HepG2 (cell line): Measurements from ENCODE around the gene NT5C1B. TPM values are rescaled to one million over a fixed set of nuclear protein-coding genes. Genes with fewer than 3 reads are reported as not detected.

ENCODE experiments used
- ATAC-seq: fragments of 200-7000 bp; cut with Tn5 transposase; 3 replicates; pipeline ENCODE4 v1.9.1; 2020; ENCODE audit warnings: mild to moderate bottlenecking, moderate library complexity
- BruUV-seq: library from RNA; stranded (reverse); fragments of 400-500 nt; replicated peaks from 2 replicates; lab custom pipeline; 2021; lab: Mats Ljungman, UMichigan
- CTCF ChIA-PET: fragments of 300-600 bp; formaldehyde crosslinking; extraction: SDS; loops from one replicate; lab custom pipeline; 2021; ENCODE audit warnings: low total read pairs, inconsistent platforms, low intra/inter-chr PET ratio; lab: Yijun Ruan, JAX
- POLR2A ChIA-PET: fragments of 350-600 bp; sonication (Branson Sonifier 250); formaldehyde crosslinking; loops from one replicate; lab custom pipeline; 2020; ENCODE audit warnings: antibody characterized with exemption, inconsistent platforms; lab: Yijun Ruan, JAX
- DNase-seq: peaks from one replicate; pipeline ENCODE4 v3.0.0-alpha.2; 2015; ENCODE audit warnings: low spot score
- FAIRE-seq: peaks from 3 replicates; lab custom pipeline; 2011; peaks lifted over from hg19 to GRCh38; lab: Jason Lieb, UNC
- H2AFZ ChIP-seq: one replicate; pipeline ENCODE4 v1.6.1; 2011; ENCODE audit warnings: low read length, inconsistent platforms
- H3K27ac ChIP-seq: fragments of 300-600 bp; 3 replicates; pipeline ENCODE4 v1.8.0; 2011; ENCODE audit warnings: mixed run types, mild to moderate bottlenecking, mixed read lengths, low read length, inconsistent platforms; ENCODE audit not compliant: insufficient read depth; ENCODE audit errors: extremely low read length
- H3K27me3 ChIP-seq, 2 experiments: fragments of 200-600 bp in 1 of 2; 2 replicates in 1 of 2; 3 replicates in 1 of 2; pipeline versions ENCODE4 v1.6.0 to v1.8.0; 2011; ENCODE audit warnings: low read length in 2 of 2, mild to moderate bottlenecking in 2 of 2, moderate library complexity in 2 of 2, inconsistent platforms in 1 of 2; ENCODE audit not compliant: insufficient read depth in 2 of 2, control insufficient read depth in 1 of 2
- H3K36me3 ChIP-seq, 2 experiments: fragments of 200-600 bp in 1 of 2; replicated peaks in 1 of 2; 2 replicates in 1 of 2; 3 replicates in 1 of 2; pipeline versions ENCODE4 v1.5.1 to v1.8.0; 2011; ENCODE audit warnings: low read length in 2 of 2, inconsistent platforms in 1 of 2; ENCODE audit not compliant: insufficient read depth in 2 of 2, control insufficient read depth in 1 of 2
- H3K4me1 ChIP-seq: 2 replicates; pipeline ENCODE4 v1.5.1; 2012; ENCODE audit warnings: low read length, inconsistent platforms; ENCODE audit not compliant: insufficient read depth
- H3K4me2 ChIP-seq: 2 replicates; pipeline ENCODE4 v1.6.0; 2011; ENCODE audit warnings: low read depth, low read length, inconsistent platforms
- H3K4me3 ChIP-seq, 3 experiments: fragments of 200-600 bp in 1 of 3; sonication (generic), shearing (Covaris generic) in 1 of 3; replicated peaks in 1 of 3; 2 replicates each; pipeline ENCODE4 v1.5.1; 2011 to 2016; ENCODE audit warnings: low read length in 3 of 3, inconsistent platforms in 2 of 3, low read depth in 2 of 3, mild to moderate bottlenecking in 2 of 3, control low read depth in 1 of 3, mixed read lengths in 1 of 3; ENCODE audit not compliant: insufficient read depth in 1 of 3
- H3K79me2 ChIP-seq: one replicate; pipeline ENCODE4 v1.6.1; 2011; ENCODE audit warnings: low read length, inconsistent platforms; ENCODE audit not compliant: insufficient read depth
- H3K9ac ChIP-seq: 2 replicates; pipeline ENCODE4 v1.6.0; 2011; ENCODE audit warnings: mild to moderate bottlenecking, low read depth, low read length, inconsistent platforms; ENCODE audit not compliant: insufficient read depth
- H3K9me3 ChIP-seq: 2 replicates; pipeline ENCODE4 v1.5.1; 2012; ENCODE audit warnings: mild to moderate bottlenecking, low read length
- H4K20me1 ChIP-seq: 2 replicates; pipeline ENCODE4 v1.6.0; 2011; ENCODE audit warnings: inconsistent platforms, mild to moderate bottlenecking, low read length, moderate library complexity; ENCODE audit not compliant: insufficient read depth
- ATM ChIP-seq: fragments of 450-650 bp; IDR thresholded peaks from 2 replicates; pipeline ENCODE4 v1.7.1; 2017; ENCODE audit warnings: mild to moderate bottlenecking, borderline replicate concordance
- ELF1 ChIP-seq: sonication (generic); formaldehyde crosslinking; IDR thresholded peaks from 2 replicates; pipeline ENCODE4 v1.4.0; 2020; ENCODE audit warnings: missing genetic modification reagents
- ELF4 ChIP-seq: sonication (generic); formaldehyde crosslinking; IDR thresholded peaks from 2 replicates; pipeline ENCODE4 v1.5.0; 2020; ENCODE audit warnings: missing genetic modification reagents, mild to moderate bottlenecking, moderate library complexity, borderline replicate concordance
- KAT7 ChIP-seq: IDR thresholded peaks from 2 replicates; pipeline ENCODE4 v1.6.1; 2018; ENCODE audit warnings: borderline replicate concordance, missing compliant biosample characterization
- MATR3 ChIP-seq: sonication (generic); formaldehyde crosslinking; IDR thresholded peaks from 2 replicates; pipeline ENCODE4 v1.4.0; 2020; ENCODE audit warnings: missing genetic modification reagents
- NFIC ChIP-seq: IDR thresholded peaks from 2 replicates; pipeline ENCODE4 v1.6.1; 2012; ENCODE audit warnings: mild to moderate bottlenecking, low read length, inconsistent platforms
- NFRKB ChIP-seq: fragments of 450-650 bp; IDR thresholded peaks from 2 replicates; pipeline ENCODE4 v1.6.1; 2017
- NR2C2 ChIP-seq: sonication (generic); formaldehyde crosslinking; IDR thresholded peaks from 2 replicates; pipeline ENCODE4 v1.4.0; 2020; ENCODE audit warnings: missing genetic modification reagents, mild to moderate bottlenecking, moderate library complexity, borderline replicate concordance
- ONECUT2 ChIP-seq: sonication (generic); formaldehyde crosslinking; IDR thresholded peaks from 2 replicates; pipeline ENCODE4 v1.4.0; 2020; ENCODE audit warnings: missing genetic modification reagents
- SIN3B ChIP-seq: fragments of 150-350 bp; IDR thresholded peaks from 2 replicates; pipeline ENCODE4 v1.6.1; 2014; ENCODE audit warnings: low read length
- SNAI1 ChIP-seq: sonication (generic); formaldehyde crosslinking; IDR thresholded peaks from 2 replicates; pipeline ENCODE4 v1.5.0; 2020; ENCODE audit warnings: mild to moderate bottlenecking, missing genetic modification reagents, borderline replicate concordance
- TFE3 ChIP-seq: IDR thresholded peaks from 2 replicates; pipeline ENCODE4 v1.6.1; 2016
- ZFP90 ChIP-seq: sonication (generic); formaldehyde crosslinking; IDR thresholded peaks from 2 replicates; pipeline ENCODE4 v1.8.0; 2022; ENCODE audit warnings: missing genetic modification reagents, mild to moderate bottlenecking, inconsistent platforms, borderline replicate concordance
- ZNF3 ChIP-seq: IDR thresholded peaks from 2 replicates; pipeline ENCODE4 v1.7.0; 2017; ENCODE audit warnings: inconsistent platforms
- ZNF530 ChIP-seq: sonication (generic); formaldehyde crosslinking; IDR thresholded peaks from 2 replicates; pipeline ENCODE4 v1.5.0; 2020; ENCODE audit warnings: low read depth, mild to moderate bottlenecking, missing genetic modification reagents
- in situ Hi-C: cut with HindIII; loops from 2 replicates; pipeline ENCODE4 v1.10.0; 2017; ENCODE audit warnings: low pct_unique_long_range_greater_than_20kb; ENCODE audit not compliant: extremely low pct_ligation_motif_present
- intact Hi-C: fragments of 100-400 bp; cut with micrococcal nuclease; formaldehyde crosslinking; loops from one replicate; pipeline ENCODE4 v1.10.0; 2022; ENCODE audit not compliant: unreplicated experiment
- polyA plus RNA-seq, 8 experiments: library from polyadenylated mRNA; depleted of rRNA in 3 of 8; stranded (reverse) in 7 of 8; unstranded in 1 of 8; fragments of >200 nt; fragmentation: Illumina TruSeq in 4 of 8; extraction: Trizol in 4 of 8; gene quantifications; 2 replicates each; pipeline versions ENCODE4 v1.2.1 to v1.2.3, GENCODE V29; 2011 to 2016; ENCODE audit warnings: low read depth in 4 of 8, missing spikeins in 1 of 8, mixed read lengths in 1 of 8; ENCODE audit not compliant: insufficient read depth in 1 of 8
- total RNA-seq, 5 experiments: library from RNA; depleted of rRNA; stranded (reverse); fragments of >200 nt; fragmentation: Illumina TruSeq; extraction: Trizol; gene quantifications; 2 replicates each; pipeline ENCODE4 v1.2.3, GENCODE V29; 2016; ENCODE audit warnings: low read depth in 1 of 5
- TF ChIP-seq, protein P1 (sequence below): sonication (generic); formaldehyde crosslinking; IDR thresholded peaks from 2 replicates; pipeline ENCODE4 v1.5.0; 2020; ENCODE audit warnings: missing genetic modification reagents
- TF ChIP-seq, protein P2 (sequence below): sonication (generic); formaldehyde crosslinking; IDR thresholded peaks from 2 replicates; pipeline ENCODE4 v1.8.1; 2023; ENCODE audit warnings: mild to moderate bottlenecking, missing genetic modification reagents
- TF ChIP-seq, protein P3 (sequence below): sonication (generic); formaldehyde crosslinking; IDR thresholded peaks from 2 replicates; pipeline ENCODE4 v1.8.1; 2023; ENCODE audit warnings: mild to moderate bottlenecking, moderate library complexity, missing genetic modification reagents

Gene NT5C1B
- total and polyA plus RNA-seq, 2 of the 13 experiments (the other 11 are each of a cell fraction or from before 2014, with no cell fraction given) = not detected

GRCh38 chr2:18630101-18630500, 40.7 kb upstream of the NT5C1B start:
- H3K4me2 ChIP-seq = no peak overlapping the region
- TF ChIP-seq NR2C2 = no peak
- TF ChIP-seq NFRKB = no peak
- no peak for TF ChIP-seq ATM
- no peak for TF ChIP-seq NFIC
- no peak for TF ChIP-seq SIN3B
- TF ChIP-seq SNAI1 = no peak
- TF ChIP-seq ZFP90 = no peak
- TF ChIP-seq, protein P1, sequence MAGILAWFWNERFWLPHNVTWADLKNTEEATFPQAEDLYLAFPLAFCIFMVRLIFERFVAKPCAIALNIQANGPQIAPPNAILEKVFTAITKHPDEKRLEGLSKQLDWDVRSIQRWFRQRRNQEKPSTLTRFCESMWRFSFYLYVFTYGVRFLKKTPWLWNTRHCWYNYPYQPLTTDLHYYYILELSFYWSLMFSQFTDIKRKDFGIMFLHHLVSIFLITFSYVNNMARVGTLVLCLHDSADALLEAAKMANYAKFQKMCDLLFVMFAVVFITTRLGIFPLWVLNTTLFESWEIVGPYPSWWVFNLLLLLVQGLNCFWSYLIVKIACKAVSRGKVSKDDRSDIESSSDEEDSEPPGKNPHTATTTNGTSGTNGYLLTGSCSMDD (CRISPR knock-in tag) = no peak
- no peak for TF ChIP-seq ELF1 (CRISPR knock-in tag)
- no peak for TF ChIP-seq ONECUT2 (CRISPR knock-in tag)
- no peak for TF ChIP-seq MATR3 (CRISPR knock-in tag)
- TF ChIP-seq, protein P2, sequence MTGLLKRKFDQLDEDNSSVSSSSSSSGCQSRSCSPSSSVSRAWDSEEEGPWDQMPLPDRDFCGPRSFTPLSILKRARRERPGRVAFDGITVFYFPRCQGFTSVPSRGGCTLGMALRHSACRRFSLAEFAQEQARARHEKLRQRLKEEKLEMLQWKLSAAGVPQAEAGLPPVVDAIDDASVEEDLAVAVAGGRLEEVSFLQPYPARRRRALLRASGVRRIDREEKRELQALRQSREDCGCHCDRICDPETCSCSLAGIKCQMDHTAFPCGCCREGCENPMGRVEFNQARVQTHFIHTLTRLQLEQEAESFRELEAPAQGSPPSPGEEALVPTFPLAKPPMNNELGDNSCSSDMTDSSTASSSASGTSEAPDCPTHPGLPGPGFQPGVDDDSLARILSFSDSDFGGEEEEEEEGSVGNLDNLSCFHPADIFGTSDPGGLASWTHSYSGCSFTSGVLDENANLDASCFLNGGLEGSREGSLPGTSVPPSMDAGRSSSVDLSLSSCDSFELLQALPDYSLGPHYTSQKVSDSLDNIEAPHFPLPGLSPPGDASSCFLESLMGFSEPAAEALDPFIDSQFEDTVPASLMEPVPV = no peak
- no peak for TF ChIP-seq ELF4 (CRISPR knock-in tag)
- TF ChIP-seq TFE3 (CRISPR knock-in tag) = no peak
- no peak for TF ChIP-seq ZNF3 (CRISPR knock-in tag)
- no peak for TF ChIP-seq ZNF530 (CRISPR knock-in tag)
- TF ChIP-seq, protein P3, sequence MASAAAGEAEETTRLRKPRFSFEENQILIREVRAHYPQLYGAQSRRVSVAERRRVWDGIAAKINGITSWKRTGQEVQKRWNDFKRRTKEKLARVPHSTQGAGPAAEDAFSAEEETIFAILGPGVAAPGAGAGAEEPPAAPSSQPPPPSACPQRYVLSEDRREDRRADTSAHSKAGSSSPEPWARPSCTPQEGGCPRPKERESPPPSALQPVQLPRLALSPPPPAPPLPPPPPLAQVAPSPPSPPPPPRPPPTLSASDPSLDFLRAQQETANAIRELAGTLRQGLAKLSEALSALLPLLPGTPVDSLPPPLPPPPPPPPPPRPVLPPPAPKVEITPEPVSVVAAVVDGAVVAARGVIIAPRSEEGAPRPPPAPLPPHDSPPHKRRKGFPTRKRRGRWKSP (CRISPR knock-in tag) = no peak
- TF ChIP-seq KAT7 = no peak
- POLR2A ChIA-PET = no interaction called here
- no peak overlapping the region for H3K4me3 ChIP-seq
- ATAC-seq = no peak
- H3K79me2 ChIP-seq = no peaks in the 10 kb centered on the region
- H3K9ac ChIP-seq = no peak overlapping the region
- in situ Hi-C loops = no loop called here
- FAIRE-seq = no peak
- H3K27me3 ChIP-seq = no peaks in the 10 kb centered on the region
- H3K9me3 ChIP-seq = peaks cover 35% of the 10 kb centered on the region
- no TSS peak for BruUV-seq
- no peaks in the 10 kb centered on the region for H3K4me1 ChIP-seq
- CTCF ChIA-PET = no interaction called here
- DNase-seq = no peak
- H4K20me1 ChIP-seq = no peaks in the 10 kb centered on the region
- no peak overlapping the region for H2AFZ ChIP-seq
- intact Hi-C loops = no loop called here
- no peaks in the 10 kb centered on the region for H3K36me3 ChIP-seq
- no peak overlapping the region for H3K27ac ChIP-seq
